C4-2B (cell line): ENCODE data around the gene PTPRF.
"Not testable (repeated sequence)": the region's sequence is repeated elsewhere in the genome, so short reads cannot be mapped to it uniquely, and the experiment has no call there.

ENCODE experiments used
- ZFX ChIP-seq: fragments of 450-650 bp; IDR thresholded peaks from 2 replicates; pipeline ENCODE4 v1.6.1; 2017
- TF ChIP-seq, protein P1 (sequence below): fragments of 450-650 bp; conservative IDR thresholded peaks from 2 replicates; pipeline ENCODE4 v1.5.1; 2017; ENCODE audit warnings: mild to moderate bottlenecking

DNA sequence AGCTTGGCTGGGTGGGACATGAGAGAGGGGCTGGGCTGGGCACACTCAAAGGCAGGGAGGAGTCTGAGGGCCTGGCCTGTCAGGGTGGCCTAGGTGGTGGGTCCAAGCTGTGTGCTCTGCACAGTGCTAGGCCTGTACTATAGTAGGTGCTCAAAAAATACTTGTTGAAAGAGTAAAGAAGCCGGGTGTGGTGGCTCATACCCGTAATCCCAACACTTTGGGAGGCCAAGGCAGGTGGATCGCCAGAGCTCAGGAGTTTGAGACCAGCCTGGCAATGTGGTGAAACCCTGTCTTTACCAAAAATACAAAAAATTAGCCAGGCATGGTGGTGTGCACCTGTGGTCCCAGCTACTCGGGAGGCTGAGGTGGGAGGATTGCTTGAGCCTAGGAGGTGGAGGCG lies 18.7 kb downstream of the PTPRF start:
- TF ChIP-seq, protein P1, sequence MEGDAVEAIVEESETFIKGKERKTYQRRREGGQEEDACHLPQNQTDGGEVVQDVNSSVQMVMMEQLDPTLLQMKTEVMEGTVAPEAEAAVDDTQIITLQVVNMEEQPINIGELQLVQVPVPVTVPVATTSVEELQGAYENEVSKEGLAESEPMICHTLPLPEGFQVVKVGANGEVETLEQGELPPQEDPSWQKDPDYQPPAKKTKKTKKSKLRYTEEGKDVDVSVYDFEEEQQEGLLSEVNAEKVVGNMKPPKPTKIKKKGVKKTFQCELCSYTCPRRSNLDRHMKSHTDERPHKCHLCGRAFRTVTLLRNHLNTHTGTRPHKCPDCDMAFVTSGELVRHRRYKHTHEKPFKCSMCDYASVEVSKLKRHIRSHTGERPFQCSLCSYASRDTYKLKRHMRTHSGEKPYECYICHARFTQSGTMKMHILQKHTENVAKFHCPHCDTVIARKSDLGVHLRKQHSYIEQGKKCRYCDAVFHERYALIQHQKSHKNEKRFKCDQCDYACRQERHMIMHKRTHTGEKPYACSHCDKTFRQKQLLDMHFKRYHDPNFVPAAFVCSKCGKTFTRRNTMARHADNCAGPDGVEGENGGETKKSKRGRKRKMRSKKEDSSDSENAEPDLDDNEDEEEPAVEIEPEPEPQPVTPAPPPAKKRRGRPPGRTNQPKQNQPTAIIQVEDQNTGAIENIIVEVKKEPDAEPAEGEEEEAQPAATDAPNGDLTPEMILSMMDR: not testable (repeated sequence)
- peak; percentile 18; the same call in 1 of the 2 replicates for TF ChIP-seq ZFX
